HG02970 (cell line): ENCODE results near the gene HERC6.
"Not testable (repeated sequence)": the region's sequence is repeated elsewhere in the genome, so short reads cannot be mapped to it uniquely, and the experiment has no call there.

Source experiments
- ATAC-seq: cut with Tn5 transposase; IDR thresholded peaks from one replicate; pipeline ENCODE4 v1.9.1; 2021; ENCODE audit warnings: mild to moderate bottlenecking, moderate library complexity, moderate number of reproducible peaks; ENCODE audit not compliant: unreplicated experiment, low FRiP score

Gene HERC6

DNA sequence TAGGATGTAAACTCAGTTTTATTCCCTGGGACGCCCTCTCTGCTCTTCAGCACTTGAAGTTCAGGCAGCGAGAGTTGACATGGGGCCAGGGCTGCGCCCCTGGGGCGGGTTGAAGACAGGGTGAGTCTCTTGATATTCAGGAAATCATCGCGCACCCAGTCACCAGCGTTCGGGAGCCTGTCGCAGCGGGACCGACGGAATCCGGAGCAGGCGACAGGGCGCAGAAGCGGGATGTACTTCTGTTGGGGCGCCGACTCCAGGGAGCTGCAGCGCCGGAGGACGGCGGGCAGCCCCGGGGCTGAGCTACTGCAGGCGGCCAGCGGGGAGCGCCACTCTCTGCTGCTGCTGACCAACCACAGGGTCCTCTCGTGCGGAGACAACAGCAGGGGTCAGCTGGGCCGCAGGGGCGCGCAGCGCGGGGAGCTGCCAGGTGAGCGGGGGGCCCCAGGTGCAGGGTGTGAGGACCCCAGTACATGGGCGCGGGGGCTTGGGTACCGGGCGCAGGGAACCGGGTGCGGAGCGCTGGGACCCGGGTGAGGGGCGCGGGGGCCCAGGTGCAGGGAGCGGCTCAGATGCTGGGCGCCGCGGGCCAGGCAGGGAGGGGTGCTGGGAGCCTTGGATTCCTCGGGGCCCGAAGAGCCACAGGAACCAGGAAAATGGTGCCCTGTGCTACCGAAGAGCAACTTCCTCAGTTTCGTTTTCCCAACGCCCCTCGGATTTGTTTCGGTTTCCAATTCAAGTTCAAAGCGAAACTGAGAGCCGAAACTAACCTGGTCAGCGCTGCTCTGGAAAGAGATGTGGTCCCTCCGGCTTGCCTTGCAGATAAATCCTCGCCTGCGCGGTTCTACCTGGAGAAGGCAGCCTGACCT lies at the start of gene HERC6:
HERC6 (plus strand) TSS at position 162 of the 869 bp plus-strand sequence; CDS start at position 232, 70 bp downstream.
- ATAC-seq, result peak; percentile 64

- no peak for ATAC-seq
These were observed 44.8 kb upstream of the HERC6 start for GRCh38 chr4:88333741-88334405.

- ATAC-seq, result no peak
These were observed 43.5 kb upstream of the HERC6 start for GRCh38 chr4:88335092-88335665.

- no peak for ATAC-seq
These were observed 37.1 kb upstream of the HERC6 start for GRCh38 chr4:88341227-88342192.

- ATAC-seq, result not testable (repeated sequence)
These were observed 31.8 kb upstream of the HERC6 start for GRCh38 chr4:88346902-88347301.

DNA sequence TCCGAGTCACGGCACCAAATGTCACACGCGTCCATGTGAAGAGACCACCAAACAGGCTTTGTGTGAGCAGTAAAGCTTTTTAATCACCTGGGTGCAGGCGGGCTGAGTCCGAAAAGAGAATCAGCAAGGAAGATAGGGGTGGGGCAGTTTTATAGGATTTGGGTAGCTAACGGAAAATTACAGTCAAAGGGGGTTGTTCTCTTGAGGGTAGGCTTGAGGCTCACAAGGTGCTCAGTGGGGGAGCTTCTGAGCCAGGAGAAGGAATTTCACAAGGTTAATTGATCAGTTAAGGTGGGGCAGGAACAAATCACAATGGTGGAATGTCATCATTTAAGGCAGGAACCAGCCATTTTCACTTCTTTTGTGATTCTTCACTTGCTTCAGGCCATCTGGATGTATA lies 29.9 kb upstream of the HERC6 start:
- ATAC-seq, result not testable (repeated sequence)

DNA sequence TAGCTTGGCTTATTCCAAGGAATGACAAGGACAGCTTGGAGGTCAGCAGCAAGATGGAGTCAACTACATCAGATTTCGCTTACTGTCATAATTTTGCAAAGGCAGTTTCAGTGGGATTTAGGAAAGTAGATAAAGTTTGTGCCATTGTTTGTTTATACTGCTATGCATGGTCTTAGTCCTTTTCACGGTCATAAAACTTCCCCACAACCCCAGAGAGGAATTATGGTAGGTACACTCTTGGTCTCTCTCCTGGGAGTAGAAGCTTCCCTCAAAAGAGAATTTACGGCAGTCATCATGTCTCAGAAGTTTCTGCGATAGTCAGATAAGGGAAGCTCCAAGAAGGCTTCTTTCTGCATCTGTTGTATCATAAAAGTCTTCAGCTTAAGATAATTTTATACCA lies 27.9 kb upstream of the HERC6 start:
- no peak for ATAC-seq

DNA sequence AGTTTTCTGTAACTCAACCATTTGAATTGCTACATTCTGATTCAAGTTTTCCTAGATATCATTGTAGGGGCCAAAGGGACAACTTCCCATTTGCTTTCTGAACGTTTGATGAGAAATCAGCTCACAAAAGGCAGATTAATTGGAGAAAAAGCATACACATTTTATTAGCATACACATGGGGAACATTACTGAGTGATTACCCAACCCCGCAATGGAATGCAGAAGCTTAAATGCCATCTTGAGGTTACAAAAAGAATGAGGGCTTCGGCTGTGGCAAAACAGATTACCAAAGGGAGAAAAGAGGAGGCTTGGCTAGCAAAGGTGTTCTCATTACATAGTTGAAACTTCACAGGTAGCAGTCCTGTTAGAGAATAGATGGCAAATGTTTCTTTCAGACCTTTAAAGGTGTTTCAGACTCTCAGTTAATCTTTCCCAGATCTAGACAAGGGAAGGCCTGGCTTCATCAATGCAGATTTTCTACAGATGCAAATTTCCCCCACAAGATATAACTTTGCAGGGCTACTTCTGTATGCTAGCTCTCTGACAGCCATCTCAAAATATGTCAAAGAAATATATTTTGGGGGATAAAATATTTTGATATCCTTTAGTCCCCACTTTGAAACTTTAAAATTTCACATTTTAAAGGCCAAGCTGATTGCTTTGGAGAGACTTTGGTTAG lies 26.5 kb upstream of the HERC6 start:
- no peak for ATAC-seq

- no peak for ATAC-seq
These were observed 25.3 kb upstream of the HERC6 start for GRCh38 chr4:88353324-88353723.

DNA sequence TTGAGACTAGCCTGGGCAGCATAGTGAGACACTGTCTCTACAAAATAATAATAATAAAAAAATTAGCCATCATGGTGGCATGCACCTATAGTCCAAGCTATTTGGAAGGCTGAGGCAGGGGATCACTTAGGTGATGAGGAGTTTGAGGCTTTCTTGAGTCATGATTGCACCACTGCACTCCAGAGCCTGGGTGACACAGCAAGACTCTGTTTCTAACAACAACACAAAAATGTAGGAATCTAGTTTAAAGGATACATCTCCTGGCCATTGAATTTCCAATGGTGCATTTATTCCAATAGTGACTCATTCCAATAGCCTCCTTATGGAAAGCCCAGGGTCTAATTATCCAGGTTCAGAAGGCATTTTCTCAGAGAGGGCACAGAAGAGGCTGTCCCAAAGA lies 21.9 kb upstream of the HERC6 start:
- ATAC-seq, result no peak

DNA sequence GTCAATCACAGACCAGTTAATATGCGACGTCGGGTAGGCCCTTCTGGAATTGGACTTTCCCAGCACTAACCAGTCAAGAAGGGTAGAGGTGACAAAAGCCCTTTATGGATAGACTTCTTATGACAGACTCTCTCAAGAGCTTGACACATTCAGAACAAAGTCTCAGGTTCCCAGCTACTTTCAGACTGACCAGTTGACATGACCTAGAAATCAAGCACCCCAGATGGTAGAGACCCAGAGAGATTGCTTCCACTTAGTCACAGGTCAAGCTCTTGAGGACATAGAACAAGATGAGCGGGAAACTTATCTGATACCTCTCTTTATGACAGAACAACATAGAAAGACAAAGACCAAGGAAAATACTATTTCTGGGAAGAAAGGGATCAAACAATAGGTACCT lies 21.4 kb upstream of the HERC6 start:
- no peak for ATAC-seq

DNA sequence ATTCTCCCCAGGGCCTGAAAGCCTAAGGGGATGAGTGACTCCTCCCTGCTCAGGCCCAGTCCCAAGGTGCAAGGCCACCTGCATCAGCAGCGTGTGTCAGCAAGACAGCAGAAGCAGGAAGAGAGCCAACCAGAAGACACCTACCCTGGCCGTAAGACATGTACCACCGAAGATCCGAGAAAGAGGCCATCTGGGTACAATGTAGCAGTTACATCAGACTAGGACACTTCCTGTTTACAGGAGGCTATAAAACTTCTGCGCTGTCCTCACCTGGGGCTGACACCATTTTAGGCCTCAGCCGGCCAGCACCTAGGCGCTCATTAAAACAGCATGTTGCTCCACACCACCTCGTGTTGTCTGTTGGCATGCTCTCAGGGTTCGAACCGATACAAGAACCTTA lies 19.1 kb upstream of the HERC6 start:
- ATAC-seq, result no peak

- no peak for ATAC-seq
These were observed 18.4 kb upstream of the HERC6 start for GRCh38 chr4:88360256-88360655.

DNA sequence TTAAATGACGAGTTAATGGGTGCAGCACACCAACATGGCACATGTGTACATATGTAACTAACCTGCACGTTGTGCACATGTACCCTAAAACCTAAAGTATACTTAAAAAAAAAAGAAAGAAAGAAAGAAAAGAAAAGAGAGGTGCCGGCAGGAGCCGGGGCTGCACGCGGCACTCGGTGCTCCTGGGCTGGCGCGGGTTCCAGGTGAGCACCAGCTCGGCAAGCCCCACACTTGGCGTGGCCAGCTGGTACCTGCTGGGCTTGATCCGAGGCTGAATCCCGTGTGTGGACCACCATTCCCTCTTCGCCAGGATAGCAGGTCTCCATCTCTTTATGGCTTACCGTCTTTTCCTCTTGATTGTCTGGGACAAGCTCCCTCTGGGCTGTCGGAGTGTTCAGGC lies 17.9 kb upstream of the HERC6 start:
- ATAC-seq, result no peak

GRCh38 chr4:88361217-88361773 lies 17.4 kb upstream of the HERC6 start:
- ATAC-seq, result not testable (repeated sequence)

- ATAC-seq, result no peak
These were observed 12.2 kb upstream of the HERC6 start for GRCh38 chr4:88366460-88366859.

DNA sequence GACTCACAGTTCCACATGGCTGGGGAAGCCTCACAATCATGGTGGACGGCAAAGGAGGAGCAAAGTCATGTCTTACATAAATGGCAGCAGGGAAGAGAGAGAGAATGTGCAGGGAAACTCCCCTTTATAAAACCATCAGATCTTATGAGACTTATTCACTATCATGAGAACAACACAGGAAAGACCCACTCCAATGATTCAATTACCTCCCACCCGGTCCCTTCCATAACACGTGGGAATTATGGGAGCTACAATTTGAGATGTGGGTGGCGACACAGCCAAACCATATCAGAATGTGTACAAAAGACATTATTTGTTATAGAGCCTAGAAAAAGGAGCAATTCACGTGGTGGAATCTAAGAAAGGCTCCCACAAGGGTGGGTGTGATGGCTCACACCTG lies 10.8 kb upstream of the HERC6 start:
- ATAC-seq, result no peak

- not testable (repeated sequence) for ATAC-seq
These were observed 9.4 kb upstream of the HERC6 start for GRCh38 chr4:88369180-88369812.

DNA sequence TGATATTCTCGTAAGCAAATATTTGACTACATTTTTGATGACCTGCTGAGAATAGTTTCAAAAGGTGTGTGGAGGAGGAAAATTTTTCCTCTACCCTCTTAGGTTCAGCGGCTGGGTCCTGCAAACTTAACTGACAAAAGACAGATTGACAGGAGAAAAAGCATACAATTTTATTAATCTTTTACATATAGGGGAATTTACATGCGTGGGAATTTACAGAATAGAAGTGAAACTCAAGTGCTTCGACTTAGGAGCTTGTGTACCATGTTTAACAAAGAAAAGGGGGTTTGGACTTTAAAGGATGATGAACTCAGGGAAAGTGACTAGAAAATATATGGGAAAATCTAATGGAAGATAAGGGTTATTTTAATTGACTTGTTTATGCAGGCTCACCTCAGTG lies 2.5 kb downstream of the HERC6 start:
- ATAC-seq, result no peak
